GM10847 (cell line): ENCODE data around the gene SPEG.

Experiments used
- POLR2A ChIP-seq: IDR thresholded peaks from 2 replicates; pipeline ENCODE4 v1.6.1; 2011; ENCODE audit not compliant: insufficient read length; ENCODE audit errors: extremely low read depth

SPEG gene

DNA sequence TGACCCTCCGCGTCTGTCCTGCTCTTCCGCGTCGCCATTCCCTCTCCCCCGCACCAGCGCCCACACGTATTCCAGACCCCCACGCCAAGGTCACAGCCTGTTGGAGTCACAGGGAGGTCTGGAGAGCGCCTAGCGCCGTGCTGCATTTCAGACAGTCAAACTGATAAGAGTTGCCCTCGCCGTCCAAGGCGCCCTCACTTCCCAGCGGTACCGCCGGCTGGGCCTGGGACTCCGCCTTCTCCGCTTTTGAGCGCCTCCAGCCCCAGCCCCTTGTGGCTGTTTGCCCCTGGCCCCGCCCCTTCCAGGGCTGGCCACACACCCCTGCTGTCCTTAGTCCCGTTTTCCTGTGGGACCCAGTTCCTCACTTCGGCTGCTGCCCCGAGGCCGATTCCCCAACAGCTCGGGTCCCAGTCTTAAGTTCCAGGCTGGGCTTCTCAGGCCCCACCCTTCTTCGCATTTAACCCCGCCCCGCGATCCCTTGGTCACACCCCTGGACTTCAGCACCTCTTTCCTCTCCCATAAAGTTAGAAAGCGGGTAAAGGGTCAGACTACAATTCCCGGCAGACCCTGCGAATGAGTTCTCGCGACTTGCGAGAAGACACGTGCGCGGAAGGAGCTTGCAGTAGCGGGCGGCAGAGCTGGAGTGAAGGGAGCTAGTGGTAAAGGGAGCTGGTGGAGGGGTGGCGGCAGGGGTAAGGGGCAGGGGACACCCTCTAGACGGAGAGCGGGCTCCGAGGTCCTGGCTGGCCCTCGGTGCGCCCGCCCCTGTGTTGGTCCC is 63.8 kb downstream of the SPEG start, which contains the start of gene GMPPA:
Gene GMPPA (plus strand): TSS at position 612 of the 778 bp plus-strand sequence. CDS start 1,085 bp downstream, outside the sequence.
- TF ChIP-seq POLR2A: peak; percentile 88

- TF ChIP-seq POLR2A: no peak
Observed at GRCh38 chr2:219499058-219499307, 64.3 kb downstream of the SPEG start.

- no peak for TF ChIP-seq POLR2A
Observed at GRCh38 chr2:219499555-219499954, 64.9 kb downstream of the SPEG start.

- no peak for TF ChIP-seq POLR2A
Observed at GRCh38 chr2:219500135-219500534, 65.5 kb downstream of the SPEG start.

- TF ChIP-seq POLR2A: no peak
Observed at GRCh38 chr2:219501849-219502248, 67.2 kb downstream of the SPEG start.

GRCh38 chr2:219502618-219503017 is 68.0 kb downstream of the SPEG start:
- no peak for TF ChIP-seq POLR2A

DNA sequence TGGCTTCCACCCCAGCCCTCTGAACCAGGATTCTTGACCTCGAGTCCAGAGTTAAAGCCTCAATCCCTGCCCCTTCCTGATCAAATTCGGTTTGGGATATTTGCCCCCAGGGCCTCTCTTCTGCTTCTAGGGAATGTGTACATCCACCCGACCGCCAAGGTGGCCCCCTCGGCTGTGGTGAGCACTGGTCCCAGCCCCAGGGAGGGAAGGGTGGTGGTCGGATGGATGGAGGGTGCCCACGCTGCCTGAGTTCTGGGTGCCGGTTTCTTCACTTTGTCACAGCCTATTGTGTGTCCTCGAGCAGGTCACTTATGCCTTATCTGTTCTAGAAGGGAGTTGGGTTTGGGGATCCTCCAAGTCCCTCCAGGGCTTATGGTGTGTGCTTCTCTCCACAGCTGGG is 70.9 kb downstream of the SPEG start:
- TF ChIP-seq POLR2A: no peak

DNA sequence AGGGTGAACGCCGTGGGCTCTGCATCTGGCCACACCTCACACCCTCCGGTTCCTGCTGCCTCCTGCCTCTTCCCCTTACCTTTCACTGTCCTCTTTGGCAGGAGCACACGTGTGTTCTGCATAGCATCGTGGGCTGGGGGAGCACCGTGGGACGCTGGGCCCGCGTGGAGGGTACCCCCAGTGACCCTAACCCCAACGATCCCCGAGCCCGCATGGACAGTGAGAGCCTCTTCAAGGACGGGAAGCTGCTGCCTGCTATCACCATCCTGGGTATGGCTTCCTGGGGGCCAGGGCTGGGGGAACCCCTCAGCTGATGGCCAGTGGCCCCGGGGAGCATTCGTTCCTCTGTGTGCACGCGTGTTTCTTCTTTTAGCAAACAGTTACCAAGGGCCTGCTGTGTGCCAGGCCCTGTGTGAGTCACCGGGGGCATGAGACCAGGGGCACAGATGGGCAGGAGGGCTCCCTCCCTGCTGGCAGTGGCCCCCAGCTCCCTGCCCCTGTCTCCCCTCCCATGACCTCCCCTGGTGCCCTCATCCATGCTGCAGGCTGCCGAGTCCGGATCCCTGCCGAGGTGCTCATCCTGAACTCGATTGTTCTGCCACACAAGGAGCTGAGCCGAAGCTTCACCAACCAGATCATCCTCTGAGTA is 71.6 kb downstream of the SPEG start:
- TF ChIP-seq POLR2A: no peak

DNA sequence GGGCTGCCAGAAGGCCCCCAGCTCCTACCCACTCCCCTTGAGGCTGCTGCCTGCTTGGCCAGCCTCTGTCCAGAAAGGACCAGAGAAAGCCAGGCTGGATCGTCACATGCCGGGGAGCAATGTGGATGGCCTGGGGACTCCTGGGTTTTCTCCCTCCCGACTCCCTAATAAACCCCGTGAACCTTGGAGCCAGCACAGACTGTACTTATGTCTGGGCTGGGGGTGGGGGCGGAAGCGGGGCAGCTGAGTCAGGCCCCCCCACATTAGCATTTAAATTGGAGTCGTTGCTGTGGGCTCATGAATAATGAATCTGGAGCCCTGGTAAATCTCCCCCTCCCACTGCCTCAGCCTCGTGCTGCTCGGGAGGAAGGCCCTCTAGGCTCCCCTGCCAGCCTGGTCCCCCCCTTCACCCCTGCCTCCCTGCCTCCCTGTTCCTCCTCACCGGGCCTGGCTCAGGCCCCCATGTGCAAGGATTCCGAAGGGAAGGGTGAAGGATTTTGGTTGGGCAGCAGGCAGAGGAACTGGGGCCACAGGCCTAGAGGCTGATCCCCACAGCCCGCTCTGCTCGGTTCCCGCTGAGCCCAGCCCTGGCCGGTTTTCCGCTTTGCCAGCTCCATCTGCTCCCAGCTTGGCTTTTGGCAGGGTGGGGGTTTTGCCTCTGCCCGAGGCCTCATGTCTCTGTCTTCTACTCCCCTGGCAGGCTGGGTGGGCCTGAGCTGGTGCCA is 72.3 kb downstream of the SPEG start:
- no peak for TF ChIP-seq POLR2A

GRCh38 chr2:219507581-219508443 is 73.2 kb downstream of the SPEG start:
- TF ChIP-seq POLR2A: no peak

DNA sequence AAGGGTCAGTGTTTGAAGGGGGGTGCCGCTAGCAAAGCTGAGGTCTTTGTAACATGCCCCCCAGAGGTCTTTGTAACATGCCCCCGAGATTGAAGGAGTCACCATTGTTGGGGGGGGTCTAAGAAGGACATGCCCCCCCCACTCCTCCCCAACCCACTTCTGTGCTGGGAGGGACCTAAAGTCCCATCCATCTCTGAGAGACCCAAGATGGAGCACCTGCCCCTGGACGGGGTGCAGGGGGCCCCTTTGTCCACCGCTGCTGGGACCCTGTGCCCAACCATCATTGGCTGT is 73.7 kb downstream of the SPEG start:
- no peak for TF ChIP-seq POLR2A

DNA sequence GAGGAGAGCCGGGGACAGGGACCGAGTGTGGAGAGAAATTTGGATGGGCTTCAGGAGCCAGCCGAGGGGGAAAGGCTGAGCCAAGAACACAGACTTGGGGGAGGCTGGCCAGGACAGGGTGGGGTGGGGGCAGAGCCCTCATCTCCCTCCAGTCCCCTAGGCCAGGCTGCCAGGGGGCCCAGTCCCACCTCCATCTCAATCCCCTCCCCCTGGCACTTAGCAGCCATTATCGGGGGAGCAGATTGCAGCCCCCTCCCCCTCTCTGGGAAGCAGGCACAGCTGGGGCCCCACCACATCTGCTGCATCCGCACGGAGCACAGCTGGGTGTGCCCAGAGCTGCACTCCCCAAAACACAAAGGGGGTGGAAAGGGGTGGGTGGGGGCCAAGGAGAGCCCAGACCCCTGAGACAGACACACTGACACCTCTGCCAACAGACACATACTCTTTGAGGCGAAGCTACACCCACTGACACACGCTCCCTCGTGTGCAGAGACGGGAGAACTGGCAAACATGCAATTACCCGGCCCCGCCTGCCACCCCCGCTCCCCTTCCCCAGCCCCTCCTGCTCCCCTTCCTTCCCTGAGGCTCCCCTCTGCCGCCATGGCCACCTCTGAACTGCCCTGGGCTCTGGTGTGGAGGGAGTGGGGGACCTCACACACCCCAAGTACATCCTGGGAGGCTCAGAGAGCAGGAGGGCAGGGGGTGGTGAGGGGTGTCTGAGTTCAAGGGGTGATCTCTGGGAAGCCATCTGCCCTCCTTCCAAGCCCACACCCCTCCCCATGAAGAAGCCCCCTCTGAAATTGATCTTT is 74.5 kb downstream of the SPEG start:
- no peak for TF ChIP-seq POLR2A

DNA sequence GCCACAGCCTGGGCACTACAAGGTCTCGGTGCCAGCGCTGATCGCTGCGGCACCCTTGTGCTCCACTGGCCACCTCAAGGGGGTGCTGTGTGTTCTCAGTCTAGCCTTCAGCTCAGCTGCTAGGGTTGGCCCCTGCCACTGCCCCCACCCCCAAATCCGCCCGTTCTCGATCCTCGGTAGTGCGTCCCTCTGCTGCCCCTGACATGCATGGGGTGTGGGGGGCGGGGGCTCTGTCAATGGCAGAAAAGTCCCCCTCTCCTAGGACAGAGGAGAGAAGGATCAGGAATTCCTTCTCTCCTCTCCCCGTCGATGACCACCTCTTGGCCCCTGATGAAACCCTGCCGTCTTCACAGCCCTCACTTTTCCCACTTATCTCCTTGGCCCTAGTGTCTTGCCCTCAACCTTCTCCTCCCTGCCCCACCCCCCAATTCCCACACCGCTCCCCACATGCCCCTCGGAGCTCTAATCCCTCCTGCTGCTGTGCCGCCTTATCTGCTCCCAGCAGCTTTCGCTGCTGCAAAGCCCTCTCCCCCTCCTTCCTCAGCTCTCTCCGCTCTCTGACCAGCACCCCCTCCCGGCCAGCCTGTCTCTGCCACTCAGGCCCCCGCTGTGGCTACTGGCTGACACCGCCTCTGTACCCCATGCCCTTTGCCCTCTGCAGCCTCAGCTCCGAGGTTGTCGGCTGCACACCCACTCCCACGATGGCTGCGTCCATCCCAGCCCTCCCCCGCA is 75.3 kb downstream of the SPEG start:
- no peak for TF ChIP-seq POLR2A

DNA sequence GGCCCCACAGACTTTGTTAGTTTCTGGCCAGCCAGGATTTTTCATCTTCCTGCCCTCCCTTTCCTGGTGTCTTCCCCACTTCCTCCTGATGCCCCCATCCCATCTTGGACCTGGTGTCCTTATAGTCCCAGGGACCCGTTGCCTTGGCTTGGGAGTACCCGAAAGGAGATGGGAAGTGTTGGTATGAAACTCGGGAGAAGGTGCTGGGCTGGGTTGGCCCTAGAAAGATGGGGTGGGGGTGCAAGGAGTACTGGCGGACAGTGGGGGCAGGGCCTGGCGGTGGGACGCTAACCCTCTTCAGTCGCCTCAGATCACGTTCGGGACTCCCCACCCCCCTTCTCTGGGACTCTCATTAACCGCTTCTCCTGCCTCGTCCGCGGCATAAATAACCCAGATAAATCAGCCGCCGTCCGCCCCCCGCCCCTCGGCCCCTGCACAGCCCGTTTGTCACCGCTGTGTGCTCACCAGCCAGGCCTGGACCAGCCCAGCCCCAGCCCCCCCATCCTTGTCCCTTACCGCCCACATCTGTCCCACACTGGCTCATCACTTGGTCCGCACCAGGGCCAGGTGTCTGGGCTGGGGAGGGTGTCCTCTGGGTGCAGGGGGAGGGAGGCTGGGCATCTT is 76.0 kb downstream of the SPEG start:
- no peak for TF ChIP-seq POLR2A
